HEK293 (cell line): ENCODE data around the gene ACSS1.
A peak's percentile ranks its signal among the peaks of the same experiment; 100 is the strongest.

Experiments
- CTCF ChIA-PET: fragments of 350-600 bp; formaldehyde crosslinking; extraction: SDS; loops from one replicate; lab custom pipeline; 2021; ENCODE audit warnings: antibody characterized with exemption; lab: Yijun Ruan, JAX
- POLR2A ChIA-PET: fragments of 300-600 bp; formaldehyde crosslinking; extraction: SDS; loops from one replicate; lab custom pipeline; 2020; ENCODE audit warnings: antibody characterized with exemption, inconsistent platforms; lab: Yijun Ruan, JAX
- H3K27ac ChIP-seq: fragments of 200-500 bp; sonication (Bioruptor generic); 2 replicates; pipeline ENCODE4 v1.5.1; 2014; ENCODE audit warnings: low read depth, low read length, control low read depth, inconsistent platforms; ENCODE audit errors: extremely low read depth
- H3K36me3 ChIP-seq, 2 experiments: fragments of 200-500 bp in 1 of 2; sonication (Bioruptor generic) in 1 of 2; 1 replicate in 1 of 2; 2 replicates in 1 of 2; pipeline ENCODE4 v1.5.1; 2014 to 2017; ENCODE audit warnings: inconsistent platforms in 2 of 2, low read length in 2 of 2; ENCODE audit not compliant: control insufficient read depth in 2 of 2, insufficient read depth in 1 of 2
- H3K4me1 ChIP-seq: fragments of 200-500 bp; sonication (Bioruptor generic); 2 replicates; pipeline ENCODE4 v1.5.1; 2014; ENCODE audit warnings: mild to moderate bottlenecking, low read length, inconsistent platforms; ENCODE audit not compliant: control insufficient read depth, insufficient read depth
- H3K4me3 ChIP-seq: 2 replicates; pipeline ENCODE4 v1.5.1; 2011; ENCODE audit warnings: low read depth, mild to moderate bottlenecking, control low read depth, low read length, moderate library complexity
- H3K9me3 ChIP-seq: fragments of 200-500 bp; sonication (Bioruptor generic); 2 replicates; pipeline ENCODE4 v1.5.1; 2014; ENCODE audit warnings: low read depth, low read length, inconsistent platforms; ENCODE audit not compliant: control insufficient read depth, insufficient read depth
- PATZ1 ChIP-seq: fragments of 450-650 bp; formaldehyde crosslinking; IDR thresholded peaks from 2 replicates; pipeline ENCODE4 v1.5.1; 2016; ENCODE audit warnings: missing biosample characterization, missing genetic modification characterization
- PRDM10 ChIP-seq: fragments of 450-650 bp; formaldehyde crosslinking; IDR thresholded peaks from 2 replicates; pipeline ENCODE4 v1.5.1; 2016; ENCODE audit warnings: missing biosample characterization, missing genetic modification characterization
- PRDM2 ChIP-seq: fragments of 450-650 bp; formaldehyde crosslinking; IDR thresholded peaks from 2 replicates; pipeline ENCODE4 v1.5.1; 2016; ENCODE audit warnings: missing biosample characterization, missing genetic modification characterization, borderline replicate concordance
- SCRT1 ChIP-seq: fragments of 450-650 bp; formaldehyde crosslinking; IDR thresholded peaks from 2 replicates; pipeline ENCODE4 v1.5.1; 2016; ENCODE audit warnings: missing biosample characterization, missing genetic modification characterization, borderline replicate concordance
- SCRT2 ChIP-seq: fragments of 450-650 bp; formaldehyde crosslinking; IDR thresholded peaks from 2 replicates; pipeline ENCODE4 v1.5.1; 2016; ENCODE audit warnings: missing biosample characterization, missing genetic modification characterization
- SP7 ChIP-seq: fragments of 450-650 bp; formaldehyde crosslinking; IDR thresholded peaks from 2 replicates; pipeline ENCODE4 v1.5.1; 2016; ENCODE audit warnings: missing biosample characterization, missing genetic modification characterization
- ZNF324 ChIP-seq: fragments of 450-650 bp; formaldehyde crosslinking; IDR thresholded peaks from 2 replicates; pipeline ENCODE4 v1.5.1; 2016; ENCODE audit warnings: missing biosample characterization, missing genetic modification characterization
- ZNF747 ChIP-seq: fragments of 450-650 bp; formaldehyde crosslinking; IDR thresholded peaks from 2 replicates; pipeline ENCODE4 v1.5.1; 2016; ENCODE audit warnings: missing biosample characterization, missing genetic modification characterization

The ACSS1 gene

GRCh38 chr20:25050082-25050481, 7.9 kb downstream of the ACSS1 start:
- H3K4me3 ChIP-seq = no peak overlapping the region
- H3K9me3 ChIP-seq = no peaks in the 10 kb centered on the region
- H3K4me1 ChIP-seq = no peaks in the 10 kb centered on the region
- H3K36me3 ChIP-seq = peaks cover 0 to 7% of the 10 kb centered on the region in 2 experiments; a peak in 1 of 3 replicates
- CTCF ChIA-PET = no interaction called here
- POLR2A ChIA-PET = no interaction called here
- TF ChIP-seq PRDM2 (tag by site-specific recombination) = no peak
- TF ChIP-seq SP7 (tag by site-specific recombination) = no peak
- TF ChIP-seq ZNF747 (tag by site-specific recombination) = no peak
- TF ChIP-seq, all 188 proteins: peak for 0
- no peak overlapping the region for H3K27ac ChIP-seq

GRCh38 chr20:25049261-25050060, 8.5 kb downstream of the ACSS1 start:
- Histone ChIP-seq H3K9me3 (no peaks in the 10 kb centered on the region), H3K4me3 (no peak overlapping the region)
- TF ChIP-seq SCRT1 (tag by site-specific recombination) (peak; percentile 72), PATZ1 (tag by site-specific recombination) (no peak), SCRT2 (peak; percentile 87), ZNF324 (tag by site-specific recombination) (no peak), PRDM10 (tag by site-specific recombination) (no peak)
- TF ChIP-seq, all 188 proteins: peak for 2
- POLR2A ChIA-PET = no interaction called here
- Histone ChIP-seq H3K4me1 (no peaks in the 10 kb centered on the region), H3K27ac (no peak overlapping the region), H3K36me3 (peaks cover 0 to 7% of the 10 kb centered on the region in 2 experiments; a peak in 1 of 3 replicates)
- CTCF ChIA-PET = no interaction called here
